ENCODE data around the gene GPRC5C.

Gene GPRC5C

DNA sequence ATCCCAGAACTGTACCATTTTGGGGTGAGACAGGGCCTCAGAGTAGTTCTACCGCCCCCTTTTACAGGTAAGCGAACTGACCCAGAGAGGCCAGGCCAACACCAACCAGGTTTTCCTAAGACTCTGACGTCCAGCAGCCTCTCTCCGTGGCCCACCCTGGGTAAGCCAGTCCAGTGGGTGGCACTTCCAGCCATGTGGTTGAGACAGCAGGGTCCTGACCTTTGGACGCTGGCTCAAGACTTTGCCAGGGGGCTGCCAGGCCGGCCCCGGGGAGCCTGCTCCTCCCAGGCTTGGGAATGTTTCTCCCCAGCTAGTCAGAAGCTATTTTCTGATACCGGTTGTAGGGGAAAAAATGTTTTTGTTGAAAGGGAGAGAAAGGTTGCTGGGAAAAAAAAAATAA, 16.9 kb downstream of the GPRC5C start:
- no peak overlapping the region for H3K4me3 ChIP-seq (ENCODE audit: low read length)
- no peak for DNase-seq (ENCODE audit: low read depth)
- TF ChIP-seq, protein P1, sequence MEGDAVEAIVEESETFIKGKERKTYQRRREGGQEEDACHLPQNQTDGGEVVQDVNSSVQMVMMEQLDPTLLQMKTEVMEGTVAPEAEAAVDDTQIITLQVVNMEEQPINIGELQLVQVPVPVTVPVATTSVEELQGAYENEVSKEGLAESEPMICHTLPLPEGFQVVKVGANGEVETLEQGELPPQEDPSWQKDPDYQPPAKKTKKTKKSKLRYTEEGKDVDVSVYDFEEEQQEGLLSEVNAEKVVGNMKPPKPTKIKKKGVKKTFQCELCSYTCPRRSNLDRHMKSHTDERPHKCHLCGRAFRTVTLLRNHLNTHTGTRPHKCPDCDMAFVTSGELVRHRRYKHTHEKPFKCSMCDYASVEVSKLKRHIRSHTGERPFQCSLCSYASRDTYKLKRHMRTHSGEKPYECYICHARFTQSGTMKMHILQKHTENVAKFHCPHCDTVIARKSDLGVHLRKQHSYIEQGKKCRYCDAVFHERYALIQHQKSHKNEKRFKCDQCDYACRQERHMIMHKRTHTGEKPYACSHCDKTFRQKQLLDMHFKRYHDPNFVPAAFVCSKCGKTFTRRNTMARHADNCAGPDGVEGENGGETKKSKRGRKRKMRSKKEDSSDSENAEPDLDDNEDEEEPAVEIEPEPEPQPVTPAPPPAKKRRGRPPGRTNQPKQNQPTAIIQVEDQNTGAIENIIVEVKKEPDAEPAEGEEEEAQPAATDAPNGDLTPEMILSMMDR (conservative IDR thresholded peaks at IDR 0.05; ENCODE audit: low read length): no peak

DNA sequence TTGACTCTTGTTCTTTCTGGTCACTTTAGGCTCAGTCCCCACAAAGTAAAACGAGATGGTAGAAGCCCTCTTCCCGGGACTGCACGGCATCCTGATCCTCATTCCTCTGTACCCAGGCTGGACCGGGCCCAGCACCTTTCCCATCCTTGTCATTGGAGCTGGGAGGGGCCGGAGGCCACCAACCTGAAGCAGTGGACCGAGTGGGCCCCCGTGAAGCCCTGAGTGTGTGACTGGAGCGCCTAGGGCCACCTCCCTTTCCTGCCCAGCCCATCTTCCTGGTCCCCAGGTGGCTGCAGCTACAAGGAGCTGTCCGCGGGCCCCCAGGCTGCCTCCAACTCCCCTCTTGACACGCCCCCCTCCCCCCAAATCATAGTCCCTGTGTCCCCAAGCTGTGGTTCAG, 17.4 kb downstream of the GPRC5C start:
- no peak for DNase-seq (ENCODE audit: low read depth)
- no peak overlapping the region for H3K4me3 ChIP-seq (ENCODE audit: low read length)
- TF ChIP-seq, protein P1 (conservative IDR thresholded peaks at IDR 0.05; ENCODE audit: low read length): no peak

DNA sequence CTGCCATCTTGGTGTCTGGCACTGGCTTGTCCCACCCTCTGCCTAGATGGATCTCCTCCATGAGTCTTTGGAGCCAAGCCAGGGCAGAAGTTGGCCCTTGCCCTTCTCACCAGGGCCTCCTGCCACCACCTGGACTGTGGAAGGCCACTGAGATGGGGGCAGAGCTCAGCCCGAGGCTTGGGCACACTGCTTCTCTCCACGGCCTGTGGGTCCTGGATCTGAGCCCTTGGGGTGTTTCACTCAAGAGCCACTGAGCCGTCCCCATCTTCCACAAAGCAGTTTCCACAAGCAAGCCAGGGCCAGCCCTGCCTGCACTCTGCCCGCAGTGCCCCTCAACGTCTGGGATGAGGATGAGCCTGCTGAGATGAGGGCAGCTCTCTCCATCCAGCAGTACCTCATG, 17.9 kb downstream of the GPRC5C start:
- no peak overlapping the region for H3K4me3 ChIP-seq (ENCODE audit: low read length)
- TF ChIP-seq, protein P1 (conservative IDR thresholded peaks at IDR 0.05; ENCODE audit: low read length): no peak
- DNase-seq (ENCODE audit: low read depth): no peak

DNA sequence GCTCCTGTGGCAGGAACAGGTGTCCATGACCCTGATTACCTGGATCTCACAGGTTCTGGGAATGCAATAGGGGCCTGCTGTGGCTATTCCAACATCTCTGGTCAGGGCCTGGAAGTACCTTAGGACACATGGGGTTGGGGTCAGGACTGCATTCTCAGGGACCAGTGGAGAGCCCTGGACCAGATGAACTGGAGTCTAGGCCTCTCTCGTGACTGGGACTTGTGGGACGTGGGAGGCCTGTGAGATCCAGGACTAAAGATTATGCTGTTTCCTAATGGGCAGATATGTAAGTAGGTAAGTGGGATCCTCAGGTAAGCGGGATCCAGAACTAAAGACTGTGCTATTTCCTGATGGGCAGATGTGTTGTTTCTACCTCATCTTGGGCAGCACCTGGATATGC, 18.3 kb downstream of the GPRC5C start:
- H3K4me3 ChIP-seq (ENCODE audit: low read length): no peak overlapping the region
- TF ChIP-seq, protein P1 (conservative IDR thresholded peaks at IDR 0.05; ENCODE audit: low read length): no peak

DNA sequence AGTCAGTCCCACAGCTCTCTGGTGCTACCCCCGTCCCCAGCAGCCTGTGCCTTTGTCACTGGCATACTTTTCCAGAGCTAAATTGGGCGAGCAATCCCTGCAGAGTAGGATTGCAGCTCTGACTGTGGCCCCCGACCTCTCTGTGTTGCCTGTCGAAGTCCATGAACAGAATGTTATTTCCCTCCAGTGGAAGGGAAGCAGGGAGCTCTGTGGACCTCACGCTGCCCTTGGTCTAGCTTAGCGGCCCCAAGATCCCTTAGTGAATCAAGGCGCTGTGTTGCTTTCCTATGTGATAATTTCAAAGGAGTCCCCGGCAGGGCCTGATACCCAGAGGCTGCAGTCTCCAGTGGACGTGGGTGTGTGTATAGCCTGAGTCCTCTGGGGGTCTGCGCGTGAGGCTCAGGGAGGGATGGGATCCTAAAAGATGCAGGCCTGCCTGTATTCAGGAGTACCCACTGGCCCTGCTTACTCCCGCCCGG, 19.1 kb downstream of the GPRC5C start:
- H3K4me3 ChIP-seq (ENCODE audit: low read length): no peak overlapping the region
- TF ChIP-seq, protein P1 (conservative IDR thresholded peaks at IDR 0.05; ENCODE audit: low read length): no peak
- DNase-seq (ENCODE audit: low read depth): no peak

More for the DNA sequence above, 18.3 kb downstream of the GPRC5C start:
- no peak for DNase-seq (ENCODE audit: low read depth)

DNA sequence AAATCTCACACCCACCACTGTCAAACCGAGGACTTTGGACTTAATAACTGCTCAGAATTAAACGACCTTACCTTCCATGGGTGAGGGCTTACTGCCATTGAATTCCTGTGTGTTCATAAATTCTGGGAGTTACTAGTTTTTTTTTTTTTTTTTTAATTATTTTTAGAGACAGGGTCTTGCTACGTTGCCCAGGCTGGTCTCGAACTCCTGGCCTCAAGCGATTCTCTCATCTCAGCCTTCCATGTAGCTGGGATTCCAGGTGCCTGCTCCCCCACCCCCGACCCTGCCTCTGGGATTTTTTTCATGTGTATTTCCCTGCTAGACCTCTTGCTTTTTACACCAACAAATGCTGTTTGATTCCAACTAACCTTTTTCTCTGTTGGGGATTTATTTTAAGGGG, 19.7 kb downstream of the GPRC5C start:
- DNase-seq (ENCODE audit: low read depth): no peak
- TF ChIP-seq, protein P1 (conservative IDR thresholded peaks at IDR 0.05; ENCODE audit: low read length): no peak

DNA sequence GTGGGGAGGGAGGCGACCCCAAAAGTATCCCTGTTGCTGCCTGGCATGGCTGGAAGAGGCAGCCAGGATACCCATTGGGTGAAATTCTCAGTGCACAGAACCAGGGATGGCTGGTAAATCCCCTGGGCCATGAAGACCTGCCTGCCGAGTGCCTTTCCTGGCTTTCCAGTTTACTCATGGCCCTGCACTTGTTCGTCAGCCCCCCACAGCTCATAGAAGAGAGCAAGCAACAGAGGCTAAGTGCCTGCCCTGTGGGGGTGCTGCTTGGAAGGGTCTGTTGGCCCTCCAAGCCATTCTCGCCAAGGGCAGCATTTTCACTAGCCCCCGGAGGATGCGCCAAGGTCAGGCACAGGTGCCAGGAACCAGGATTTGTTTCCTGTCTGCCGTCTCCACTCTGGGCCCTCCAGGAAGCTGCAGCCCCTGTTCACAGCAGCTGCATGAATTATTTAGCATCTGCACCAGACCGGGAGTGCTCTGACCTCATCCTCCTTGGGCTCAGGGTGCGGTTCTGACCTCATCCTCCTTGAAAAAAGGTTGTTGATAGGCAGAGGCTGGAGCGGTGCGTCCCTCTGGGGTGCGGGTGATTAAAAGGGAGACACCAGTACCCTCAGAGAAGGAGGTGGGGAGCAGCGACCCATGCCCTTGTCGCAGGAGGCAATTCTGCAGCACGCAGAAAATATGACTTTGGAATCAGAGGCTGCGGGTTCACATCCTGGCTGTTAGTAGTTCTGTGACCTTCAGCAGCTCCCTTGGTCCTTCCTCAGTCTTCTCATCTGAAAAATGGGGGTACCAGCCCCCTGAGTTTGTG, 20.3 kb downstream of the GPRC5C start:
- no peak for DNase-seq (ENCODE audit: low read depth)
- TF ChIP-seq, protein P1 (conservative IDR thresholded peaks at IDR 0.05; ENCODE audit: low read length): no peak
- no peak overlapping the region for H3K4me3 ChIP-seq (ENCODE audit: low read length)

More for the DNA sequence above, 19.7 kb downstream of the GPRC5C start:
- no peak overlapping the region for H3K4me3 ChIP-seq (ENCODE audit: low read length)

Measured in AG10803 (cell line).